GM19238 (cell line): ENCODE measurements around the gene PLSCR2.
"Not testable (repeated sequence)": the region's sequence is repeated elsewhere in the genome, so short reads cannot be mapped to it uniquely, and the experiment has no call there.

ENCODE experiments used
- DNase-seq: peaks from one replicate; pipeline ENCODE4 v3.0.0; 2011; ENCODE audit warnings: low spot score; ENCODE audit not compliant: insufficient read length

PLSCR2 gene, protein sequence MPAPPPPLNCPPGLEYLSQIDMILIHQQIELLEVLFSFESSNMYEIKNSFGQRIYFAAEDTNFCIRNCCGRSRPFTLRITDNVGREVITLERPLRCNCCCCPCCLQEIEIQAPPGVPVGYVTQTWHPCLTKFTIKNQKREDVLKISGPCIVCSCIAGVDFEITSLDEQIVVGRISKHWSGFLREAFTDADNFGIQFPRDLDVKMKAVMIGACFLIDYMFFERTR

DNA sequence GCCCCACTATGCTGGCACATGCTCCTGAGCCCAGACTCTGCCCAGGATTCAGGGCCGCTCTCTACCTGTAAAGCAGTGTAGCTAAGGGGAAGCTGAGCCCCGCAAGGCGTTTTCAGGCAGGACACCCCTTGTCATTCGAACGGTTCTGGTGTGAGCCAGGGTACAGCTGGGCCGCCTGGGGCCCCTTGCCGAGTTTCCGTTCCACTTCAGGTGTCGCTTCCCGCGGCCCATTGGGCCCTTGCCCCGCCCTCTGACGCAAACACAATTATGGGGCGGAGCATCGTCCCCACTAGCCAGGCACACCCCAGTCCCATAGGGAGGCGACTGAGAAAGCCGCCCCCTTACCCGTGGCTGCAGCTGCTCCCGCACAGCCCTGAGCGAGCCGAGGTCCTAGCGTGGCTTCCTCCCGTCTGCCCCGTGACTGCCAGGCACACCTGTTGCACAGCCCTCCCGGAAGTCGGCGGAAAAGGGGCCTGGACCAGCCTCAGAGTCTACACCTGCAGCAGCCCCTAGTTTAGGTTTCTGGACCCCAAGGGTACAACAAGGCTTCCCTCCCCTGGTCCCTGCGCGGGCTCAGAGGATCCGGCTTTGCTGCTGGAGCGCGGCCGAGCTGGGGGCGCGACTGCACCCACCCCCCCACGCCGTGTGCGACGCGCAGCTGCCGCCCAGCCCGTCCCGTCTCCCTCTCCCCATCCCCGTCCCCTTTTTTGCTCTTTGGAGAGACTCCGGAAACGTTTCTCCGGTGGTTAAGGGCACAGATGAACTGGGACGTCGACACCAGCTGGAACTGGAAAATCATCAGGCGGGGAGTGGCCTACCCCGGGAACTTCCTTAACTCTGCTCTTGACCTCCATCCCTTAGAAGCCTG, at the start of gene PLSCR2:
TSS of gene PLSCR2 (minus strand) at position 412 of the 868 bp plus-strand sequence. CDS start 9,657 bp downstream, outside the sequence.
- DNase-seq, result peak; percentile 80

DNA sequence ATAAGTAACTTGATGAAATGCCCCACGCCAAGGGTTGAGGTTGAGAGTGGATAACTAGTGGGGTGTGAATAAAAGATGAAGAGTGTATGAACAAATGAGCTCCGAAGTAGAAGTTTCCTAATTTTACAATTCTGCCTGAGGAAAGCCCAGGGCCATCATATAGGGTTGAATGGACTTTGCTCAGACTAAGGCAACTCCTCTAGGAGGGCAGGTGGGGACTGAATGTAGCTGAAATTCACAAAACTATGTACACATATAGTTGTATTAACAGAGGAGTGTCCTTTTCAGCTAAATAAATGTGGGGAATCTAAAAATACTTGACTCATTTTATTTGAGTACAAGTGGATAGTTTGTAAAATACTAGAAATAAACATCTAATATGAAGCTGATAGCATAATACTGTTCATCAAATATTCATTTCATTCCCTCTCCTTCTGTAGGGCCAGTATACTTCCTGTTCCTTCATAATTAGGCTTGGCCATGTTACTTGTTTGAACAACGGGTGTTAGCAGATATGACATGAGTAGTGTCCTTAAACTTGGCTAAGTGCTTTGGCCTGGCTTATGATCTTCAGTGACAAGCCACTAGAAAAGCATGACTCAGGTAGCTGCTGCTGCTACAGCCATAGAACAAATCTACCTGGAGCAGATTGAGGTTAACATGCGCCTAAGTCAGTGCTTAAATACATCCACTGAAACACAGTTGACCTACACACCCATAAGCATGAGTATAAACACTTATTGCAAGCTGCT, 48.5 kb upstream of the PLSCR2 start:
- DNase-seq, result no peak

DNA sequence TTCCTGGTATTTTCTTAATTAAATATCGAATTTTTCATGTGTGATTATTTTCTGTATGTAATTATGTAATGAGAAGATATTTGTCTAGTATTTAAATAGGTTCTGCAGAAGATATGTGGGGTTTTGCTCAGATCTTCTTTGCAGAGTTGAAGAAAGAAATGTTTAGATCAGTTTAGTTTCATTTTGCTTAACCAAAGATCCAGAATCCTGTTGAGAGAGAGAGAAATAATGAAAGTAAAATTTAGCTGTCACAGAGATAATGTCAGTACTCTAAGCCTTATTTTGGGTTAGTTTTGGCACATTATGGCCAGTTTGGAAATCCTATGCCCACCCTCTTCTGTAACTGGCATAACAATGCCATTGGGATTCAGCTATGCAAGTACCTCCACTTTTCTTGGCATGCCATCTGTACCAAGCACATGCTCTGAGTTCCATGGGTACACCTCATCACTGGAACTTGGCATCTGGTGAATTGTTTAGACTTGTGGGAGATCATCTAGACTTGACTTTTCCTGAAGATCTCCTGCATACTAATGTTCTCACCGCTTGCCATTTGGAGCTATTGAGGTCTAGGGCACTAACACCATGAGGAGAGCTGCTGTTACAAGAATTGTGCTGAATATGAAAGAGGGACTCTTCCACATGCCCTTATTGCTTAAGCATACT, 44.2 kb upstream of the PLSCR2 start:
- no peak for DNase-seq

DNA sequence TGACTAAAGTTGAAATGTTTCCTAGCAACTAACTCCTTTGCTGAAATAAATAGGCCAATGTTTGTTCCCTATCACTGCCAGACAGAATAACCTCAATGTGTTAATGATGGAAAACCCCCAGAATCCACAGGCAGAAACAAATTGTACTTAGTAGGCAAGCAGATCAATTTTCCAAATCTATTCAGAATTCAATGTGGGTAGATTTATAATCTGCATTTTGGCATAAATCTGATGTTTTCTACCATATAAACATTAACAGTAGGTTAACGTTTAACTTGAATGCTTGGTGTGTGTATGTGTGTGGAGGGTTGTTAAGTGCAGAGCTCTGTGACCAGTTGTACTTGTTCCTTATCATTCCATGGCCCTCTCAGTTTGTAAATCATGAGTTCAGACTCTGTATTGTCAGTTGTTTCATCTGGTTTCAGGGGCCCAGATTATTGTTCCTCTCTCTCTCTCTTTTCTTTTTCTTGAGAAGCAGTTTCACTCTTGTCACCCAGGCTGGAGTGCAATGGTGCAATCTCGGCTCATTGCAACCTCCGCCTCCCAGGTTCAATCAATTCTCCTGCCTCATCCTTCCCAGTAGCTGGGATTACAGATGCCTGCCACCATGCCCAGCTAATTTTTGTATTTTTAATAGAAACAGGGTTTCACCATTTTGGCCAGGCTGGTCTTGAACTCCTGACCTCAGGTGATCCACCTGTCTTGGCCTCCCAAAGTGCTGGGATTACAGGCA, 42.2 kb upstream of the PLSCR2 start:
- no peak for DNase-seq

DNA sequence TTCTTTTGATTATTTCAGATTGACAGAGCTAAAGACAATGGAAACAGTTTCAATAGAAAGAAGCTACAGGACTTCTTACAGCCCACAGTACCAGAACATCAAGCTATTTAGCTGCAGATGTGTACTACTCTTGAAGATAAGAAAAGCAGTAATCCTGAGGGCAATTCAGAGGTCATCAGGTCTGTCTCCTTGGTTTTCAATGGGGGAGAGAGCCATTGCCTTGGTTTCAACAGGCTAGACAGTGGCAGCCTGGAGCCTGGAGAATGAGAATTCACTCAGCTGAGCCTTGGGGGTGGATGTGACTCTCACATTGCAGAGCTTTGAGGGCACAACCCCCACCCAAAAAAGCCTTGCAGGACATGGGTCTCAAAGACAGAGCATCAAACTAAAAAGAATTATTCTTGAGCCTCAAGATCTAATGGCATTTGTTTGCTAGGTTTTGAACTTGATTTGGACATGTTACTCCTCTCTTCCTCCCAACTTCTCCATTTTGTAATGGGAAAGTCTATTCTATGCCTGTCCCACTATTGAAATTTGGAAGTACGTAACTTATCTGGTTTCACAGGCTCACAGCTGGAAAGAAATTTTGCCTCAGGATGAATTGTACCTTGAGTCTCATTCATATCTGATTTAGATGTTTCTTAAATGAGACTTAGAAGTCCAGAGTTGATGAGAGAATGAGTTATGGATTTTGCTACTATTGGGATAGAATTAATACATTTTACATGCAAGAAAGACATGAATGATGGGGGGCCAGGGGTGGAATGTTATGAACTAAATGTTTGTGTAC, 38.2 kb upstream of the PLSCR2 start:
- DNase-seq, result no peak

DNA sequence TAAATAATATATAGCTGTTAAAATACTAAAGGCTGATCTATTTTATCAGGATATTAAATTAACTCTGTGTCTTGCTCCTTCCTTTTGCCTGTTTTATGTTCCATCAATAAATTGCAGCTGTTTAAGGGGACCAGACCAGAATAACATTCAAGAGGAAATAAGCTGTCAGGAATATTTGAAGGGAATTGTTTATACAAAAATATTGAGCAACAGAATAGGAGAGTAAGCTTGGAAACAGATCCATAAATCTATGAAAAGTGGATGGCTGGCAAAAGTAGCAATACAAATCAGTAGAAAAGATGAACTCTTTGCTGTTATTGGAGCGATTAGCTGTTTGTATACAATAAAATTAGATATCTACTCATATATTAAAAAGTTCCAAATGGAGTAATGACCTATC, 36.2 kb upstream of the PLSCR2 start:
- DNase-seq, result no peak

DNA sequence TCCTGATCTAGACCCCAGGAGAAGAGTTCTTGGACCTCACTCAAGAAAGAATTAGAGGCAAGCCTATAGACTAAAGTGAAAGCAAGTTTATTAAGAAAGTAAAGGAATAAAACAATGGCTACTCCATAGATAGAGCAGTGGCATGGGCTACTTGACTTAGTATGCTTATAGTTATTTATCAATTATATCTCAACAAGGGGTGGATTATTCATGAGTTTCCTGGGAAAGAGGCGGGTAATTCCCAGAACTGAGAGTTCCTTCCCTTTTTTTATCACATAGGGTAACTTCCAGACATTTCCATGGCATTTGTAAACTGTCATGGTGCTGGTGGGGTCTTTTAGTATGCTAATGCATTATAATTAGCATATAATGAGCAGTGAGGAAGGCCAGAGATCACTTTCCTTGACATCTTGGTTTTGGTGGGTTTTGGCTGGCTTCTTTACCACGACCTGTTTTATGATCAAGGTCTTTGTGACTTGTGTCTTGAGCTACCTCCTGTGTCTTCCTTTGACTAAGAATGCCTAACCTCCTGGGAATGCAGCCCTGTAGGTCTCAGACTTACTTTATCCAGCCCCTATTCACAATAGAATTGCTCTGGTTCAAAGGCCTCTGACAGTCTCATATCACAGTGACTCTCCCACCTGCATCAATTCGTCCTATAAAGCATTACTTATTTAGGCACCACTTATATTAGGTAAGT, 35.3 kb upstream of the PLSCR2 start:
- DNase-seq, result no peak

DNA sequence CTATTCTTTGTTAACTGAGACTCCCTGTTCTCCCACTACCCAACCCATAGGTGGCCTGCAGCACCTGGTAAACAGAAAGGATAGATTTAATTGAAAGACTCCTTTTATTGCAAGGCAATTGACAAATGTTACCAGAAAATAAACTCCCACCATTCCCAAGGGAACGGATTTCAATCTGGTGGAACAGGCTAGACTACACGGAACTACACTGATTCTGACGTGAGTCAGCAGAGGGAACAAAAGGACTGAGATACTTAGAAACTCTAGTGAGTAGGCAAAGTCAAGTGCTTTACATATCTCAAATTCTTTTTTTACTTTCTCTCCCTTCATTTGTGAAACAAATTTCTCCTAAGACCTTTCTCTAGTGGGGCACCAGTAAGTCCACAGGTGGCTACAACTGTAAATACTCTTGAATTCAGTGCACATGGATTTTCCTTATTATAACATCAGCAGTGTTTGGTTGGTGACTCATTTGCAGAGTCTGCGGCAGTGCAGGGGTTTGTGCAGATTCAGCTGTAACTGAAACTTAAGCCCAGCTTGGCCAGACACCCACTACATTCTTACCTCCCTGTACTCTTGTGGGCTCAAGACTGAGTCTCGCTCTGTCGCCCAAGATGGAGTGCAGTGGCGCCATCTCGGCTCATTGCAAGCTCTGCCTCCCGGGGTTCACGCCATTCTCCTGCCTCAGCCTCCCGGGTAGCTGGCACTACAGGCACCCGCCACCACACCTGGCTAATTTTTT, 34.3 kb upstream of the PLSCR2 start:
- DNase-seq, result no peak

DNA sequence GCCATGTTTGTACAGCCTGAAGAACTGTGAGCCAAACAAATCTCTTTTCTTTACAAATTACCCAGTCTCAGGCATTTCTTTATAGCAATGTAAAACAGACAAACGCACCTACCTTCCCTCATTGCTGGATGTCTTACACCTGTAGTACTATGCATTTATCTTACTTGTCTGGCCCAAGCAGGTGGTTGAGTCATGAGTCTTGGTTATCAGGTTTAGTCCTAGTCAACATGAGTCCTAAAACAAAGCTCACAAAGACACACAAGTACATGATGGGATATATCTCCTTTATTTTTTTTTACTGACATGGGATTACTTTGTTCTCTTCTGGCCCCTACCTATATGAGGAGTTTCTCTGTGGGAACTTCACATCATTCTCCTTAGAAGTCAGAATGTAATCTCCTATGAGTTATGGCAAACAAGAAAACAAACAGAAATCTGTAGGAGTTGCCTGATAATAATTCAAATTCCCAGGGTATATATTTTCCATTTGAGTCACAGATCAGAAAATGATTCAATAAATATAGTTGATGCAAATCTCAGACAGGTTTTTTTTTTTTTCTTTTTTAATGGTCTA, 33.6 kb upstream of the PLSCR2 start:
- DNase-seq, result no peak

DNA sequence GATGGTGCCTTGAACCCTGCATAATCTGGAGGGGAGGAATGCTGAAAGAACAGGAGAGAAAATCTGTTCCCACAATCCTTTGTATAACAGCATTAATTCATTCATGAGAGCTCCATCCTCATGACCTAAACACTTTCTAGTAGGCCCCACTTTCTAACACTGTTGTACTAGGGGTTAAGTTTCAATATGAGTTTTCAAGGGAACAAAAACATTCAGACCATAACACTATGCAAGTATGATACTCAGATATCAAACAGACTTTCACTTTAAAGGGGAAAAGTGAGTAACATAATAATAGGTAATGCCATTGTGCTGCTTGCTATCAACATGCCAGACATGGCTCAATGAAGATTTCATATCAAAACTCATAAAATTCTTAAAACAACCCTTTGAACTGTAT, 32.4 kb upstream of the PLSCR2 start:
- DNase-seq, result no peak

DNA sequence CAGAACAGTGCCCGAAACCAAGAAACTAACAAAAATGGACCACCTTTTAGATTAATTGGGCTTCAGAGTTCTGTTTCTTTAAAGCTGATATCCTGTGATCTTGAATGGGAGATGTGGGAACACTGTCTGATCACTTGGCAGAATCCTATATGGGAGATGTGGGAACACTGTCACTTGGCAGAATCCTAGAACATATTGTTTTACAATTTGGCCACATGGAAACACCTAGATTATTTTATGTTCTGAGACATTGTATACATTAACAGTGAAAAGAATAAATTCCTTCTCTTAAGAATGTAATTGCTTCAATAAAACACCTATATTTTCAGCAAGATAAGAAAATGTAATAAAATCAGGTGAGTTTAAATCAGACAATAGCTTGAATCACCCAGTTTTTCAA, 30.3 kb upstream of the PLSCR2 start:
- DNase-seq, result no peak

DNA sequence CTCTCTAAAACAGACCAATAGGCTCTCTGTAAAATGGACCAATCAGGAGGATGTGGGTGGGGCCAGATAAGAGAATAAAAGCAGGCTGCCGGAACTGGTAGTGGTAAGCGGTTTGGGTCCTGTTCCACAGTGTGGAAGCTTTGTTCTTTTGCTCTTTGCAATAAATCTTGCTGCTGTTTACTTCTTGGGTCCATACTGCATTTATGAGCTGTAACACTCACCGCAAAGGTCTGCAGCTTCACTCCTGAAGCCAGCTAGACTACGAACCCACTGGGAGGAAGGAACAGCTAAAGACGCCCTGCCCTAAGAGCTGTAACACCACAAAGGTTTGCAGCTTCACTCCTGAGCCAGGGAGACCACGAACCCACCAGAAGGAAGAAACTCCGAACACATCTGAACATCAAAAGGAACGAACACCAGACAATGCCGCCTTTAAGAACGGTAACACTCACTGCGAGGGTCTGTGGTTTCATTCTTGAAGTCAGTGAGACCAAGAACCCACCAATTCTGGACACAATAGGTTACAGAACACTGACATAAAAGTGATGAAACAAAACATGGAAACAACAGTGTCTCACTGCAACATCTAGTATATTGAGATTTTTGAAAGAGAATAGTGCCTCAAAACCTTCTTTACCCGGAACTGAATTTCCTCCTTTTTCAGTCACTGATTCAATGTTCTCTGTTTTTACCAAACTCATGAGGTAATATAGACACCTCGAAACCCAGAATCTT, 28.8 kb upstream of the PLSCR2 start:
- no peak for DNase-seq

DNA sequence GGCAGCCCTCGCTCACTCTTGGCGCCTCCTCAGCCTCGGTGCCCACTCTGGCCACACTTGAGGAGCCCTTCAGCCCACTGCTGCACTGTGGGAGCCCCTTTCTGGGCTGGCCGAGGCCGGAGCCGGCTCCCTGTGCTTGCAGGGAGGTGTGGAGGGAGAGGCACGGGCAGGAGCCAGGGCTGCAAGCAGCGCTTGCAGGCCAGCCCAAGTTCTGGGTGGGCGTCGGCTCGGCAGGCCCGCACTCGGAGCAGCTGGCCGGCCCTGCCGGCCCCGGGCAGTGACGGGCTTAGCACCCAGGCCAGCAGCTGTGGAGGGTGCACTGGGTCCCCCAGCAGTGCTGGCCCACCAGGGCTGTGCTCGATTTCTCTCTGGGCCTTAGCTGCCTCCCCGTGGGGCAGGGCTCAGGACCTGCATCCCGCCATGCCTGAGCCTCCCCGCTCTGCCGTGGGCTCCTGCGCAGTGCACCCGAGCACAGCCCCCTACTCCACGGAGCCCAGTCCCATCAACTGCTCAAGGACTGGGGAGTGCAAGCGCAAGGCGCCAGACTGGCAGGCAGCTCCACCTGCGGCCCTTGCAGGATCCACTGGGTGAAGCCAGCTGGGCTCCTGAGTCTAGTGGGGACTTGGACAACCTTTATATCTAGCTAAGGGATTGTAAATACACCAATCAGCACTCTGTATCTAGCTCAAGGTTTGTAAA, 27.9 kb upstream of the PLSCR2 start:
- DNase-seq, result not testable (repeated sequence)

DNA sequence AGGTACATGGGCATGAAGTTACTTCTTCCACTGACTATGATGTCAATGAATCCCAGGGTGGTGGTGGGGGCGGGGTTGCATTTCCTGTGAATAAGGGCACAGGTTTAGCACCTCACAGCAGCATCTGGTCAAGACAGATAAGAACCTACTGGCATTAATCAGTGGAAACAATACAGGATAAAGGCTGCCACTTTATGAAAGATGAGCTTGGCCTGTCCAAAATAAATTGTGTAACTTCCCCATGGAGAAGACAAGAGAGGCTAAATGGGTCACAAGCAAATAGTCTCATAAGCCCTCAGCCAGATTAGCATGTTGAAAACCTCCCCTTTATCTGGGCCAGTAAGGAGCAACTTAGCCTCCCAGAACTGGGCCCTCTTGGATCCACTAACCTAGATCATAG, 27.4 kb upstream of the PLSCR2 start:
- DNase-seq, result no peak

DNA sequence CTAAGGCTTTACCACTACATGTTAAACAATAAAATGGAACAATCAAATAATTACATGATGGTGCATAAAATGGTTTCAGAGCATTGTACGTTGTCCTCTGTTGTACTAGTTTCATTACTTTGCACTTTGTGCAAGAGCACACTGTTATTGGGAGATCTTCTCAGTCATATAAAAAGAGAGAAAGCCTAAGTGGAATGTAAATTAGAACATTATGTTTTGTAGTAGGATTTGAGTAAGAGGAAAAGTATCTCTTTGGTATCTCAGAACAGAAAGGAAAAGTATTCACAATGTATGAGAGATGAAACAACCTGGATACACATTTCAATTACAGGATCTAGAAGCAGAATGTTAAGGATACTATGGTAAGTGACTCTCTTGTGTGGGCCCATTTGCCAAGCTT, 26.9 kb upstream of the PLSCR2 start:
- DNase-seq, result no peak

DNA sequence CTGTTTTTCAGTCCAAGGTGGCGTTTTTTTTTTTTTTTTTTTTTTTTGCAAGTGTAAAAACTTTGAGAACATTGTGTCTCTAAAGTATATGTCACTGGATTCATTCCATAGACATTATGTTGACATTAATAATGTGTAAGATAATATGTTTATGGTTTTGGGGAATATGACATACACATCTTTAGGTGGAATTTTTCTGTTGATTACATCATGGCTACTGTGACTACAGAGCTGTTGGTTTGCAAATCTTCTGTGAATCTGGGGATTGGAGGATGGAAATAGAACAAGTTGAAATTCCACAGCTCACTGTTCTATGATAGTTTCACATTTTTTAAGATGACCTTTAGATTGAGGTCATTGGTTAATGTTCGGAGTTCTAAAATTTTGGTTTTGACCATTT, 24.4 kb upstream of the PLSCR2 start:
- no peak for DNase-seq

DNA sequence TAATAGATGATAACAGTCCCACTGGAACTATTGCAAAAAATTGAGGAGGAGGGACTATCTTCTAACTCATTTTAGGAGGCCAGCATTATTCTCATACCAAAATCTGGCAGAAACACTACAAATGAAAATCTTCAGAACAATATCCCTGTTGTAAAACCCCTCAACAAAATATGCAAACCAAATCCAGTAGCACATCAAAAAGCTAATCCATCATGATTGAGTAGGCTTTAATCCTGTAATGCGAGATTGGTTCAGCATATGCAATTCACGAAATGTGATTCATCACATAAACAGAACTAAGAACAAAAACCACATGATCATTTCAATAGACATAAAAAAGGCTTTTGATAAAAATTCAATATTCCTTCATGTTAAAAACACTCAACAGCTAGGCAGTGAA, 23.9 kb upstream of the PLSCR2 start:
- DNase-seq, result no peak
